GM06990 (cell line): ENCODE results near the gene SKA3.

Experiments used
- DNase-seq: peaks from one replicate; pipeline ENCODE4 v3.0.0-alpha.2; 2011; ENCODE audit not compliant: insufficient read length; ENCODE audit errors: extremely low read depth
- H3K27me3 ChIP-seq: replicated peaks from 2 replicates; pipeline ENCODE4 v1.6.0; 2011; ENCODE audit warnings: low read length; ENCODE audit not compliant: control insufficient read depth, insufficient read depth
- H3K36me3 ChIP-seq: 2 replicates; pipeline ENCODE4 v1.5.1; 2011; ENCODE audit warnings: low read length; ENCODE audit not compliant: control insufficient read depth, insufficient read depth
- H3K4me3 ChIP-seq: replicated peaks from 2 replicates; pipeline ENCODE4 v1.5.1; 2011; ENCODE audit warnings: low read depth, mild to moderate bottlenecking, control low read depth, low read length
- TF ChIP-seq, protein P1 (sequence below): IDR thresholded peaks from 2 replicates; pipeline ENCODE4 v1.5.1; 2011; ENCODE audit warnings: low read length, control low read depth, mild to moderate bottlenecking, inconsistent platforms; ENCODE audit not compliant: insufficient read depth, poor library complexity, severe bottlenecking

SKA3 gene

DNA sequence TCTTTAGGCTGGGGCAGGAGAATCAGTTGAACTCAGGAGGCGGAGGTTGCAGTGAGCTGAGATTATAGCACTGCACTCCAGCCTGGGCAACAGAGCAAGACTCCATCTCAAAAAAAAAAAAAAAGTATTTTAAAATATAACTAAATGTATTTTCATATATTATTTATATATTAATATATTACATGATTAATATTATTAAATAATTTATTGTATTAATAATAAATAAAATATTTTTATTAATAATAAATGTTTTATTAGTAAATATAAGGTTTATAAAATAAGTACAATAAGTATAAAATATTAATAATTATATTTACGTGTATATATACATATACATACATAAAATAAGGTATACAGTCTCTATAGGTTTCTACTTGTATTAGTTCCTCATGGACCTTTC is 56.8 kb downstream of the SKA3 start:
- TF ChIP-seq, protein P1, sequence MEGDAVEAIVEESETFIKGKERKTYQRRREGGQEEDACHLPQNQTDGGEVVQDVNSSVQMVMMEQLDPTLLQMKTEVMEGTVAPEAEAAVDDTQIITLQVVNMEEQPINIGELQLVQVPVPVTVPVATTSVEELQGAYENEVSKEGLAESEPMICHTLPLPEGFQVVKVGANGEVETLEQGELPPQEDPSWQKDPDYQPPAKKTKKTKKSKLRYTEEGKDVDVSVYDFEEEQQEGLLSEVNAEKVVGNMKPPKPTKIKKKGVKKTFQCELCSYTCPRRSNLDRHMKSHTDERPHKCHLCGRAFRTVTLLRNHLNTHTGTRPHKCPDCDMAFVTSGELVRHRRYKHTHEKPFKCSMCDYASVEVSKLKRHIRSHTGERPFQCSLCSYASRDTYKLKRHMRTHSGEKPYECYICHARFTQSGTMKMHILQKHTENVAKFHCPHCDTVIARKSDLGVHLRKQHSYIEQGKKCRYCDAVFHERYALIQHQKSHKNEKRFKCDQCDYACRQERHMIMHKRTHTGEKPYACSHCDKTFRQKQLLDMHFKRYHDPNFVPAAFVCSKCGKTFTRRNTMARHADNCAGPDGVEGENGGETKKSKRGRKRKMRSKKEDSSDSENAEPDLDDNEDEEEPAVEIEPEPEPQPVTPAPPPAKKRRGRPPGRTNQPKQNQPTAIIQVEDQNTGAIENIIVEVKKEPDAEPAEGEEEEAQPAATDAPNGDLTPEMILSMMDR = no peak
- no peaks in the 10 kb centered on the region for H3K27me3 ChIP-seq
- no peaks in the 10 kb centered on the region for H3K36me3 ChIP-seq
- H3K4me3 ChIP-seq = no peak overlapping the region
- no peak for DNase-seq

DNA sequence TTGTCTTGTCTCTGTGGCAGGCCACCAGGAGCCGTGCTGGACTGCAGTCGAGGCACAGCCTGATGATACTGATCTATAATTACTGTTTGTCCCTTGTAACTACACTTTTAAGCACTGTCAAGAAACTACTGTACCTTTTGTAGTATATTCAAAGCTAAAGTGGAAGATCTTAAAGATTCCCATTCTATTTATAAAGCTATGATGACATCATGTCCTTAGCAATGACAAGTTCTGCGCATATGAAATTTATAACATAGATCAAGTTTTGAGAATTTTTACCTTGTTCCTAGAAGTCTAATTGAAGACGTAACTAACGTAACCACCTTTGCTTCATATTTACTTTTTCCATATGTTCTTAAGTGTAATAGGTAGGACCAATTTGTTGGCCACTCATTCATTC is 58.2 kb downstream of the SKA3 start:
- TF ChIP-seq, protein P1 = no peak
- H3K27me3 ChIP-seq = no peaks in the 10 kb centered on the region
- H3K4me3 ChIP-seq = no peak overlapping the region
- no peaks in the 10 kb centered on the region for H3K36me3 ChIP-seq
- DNase-seq = no peak

DNA sequence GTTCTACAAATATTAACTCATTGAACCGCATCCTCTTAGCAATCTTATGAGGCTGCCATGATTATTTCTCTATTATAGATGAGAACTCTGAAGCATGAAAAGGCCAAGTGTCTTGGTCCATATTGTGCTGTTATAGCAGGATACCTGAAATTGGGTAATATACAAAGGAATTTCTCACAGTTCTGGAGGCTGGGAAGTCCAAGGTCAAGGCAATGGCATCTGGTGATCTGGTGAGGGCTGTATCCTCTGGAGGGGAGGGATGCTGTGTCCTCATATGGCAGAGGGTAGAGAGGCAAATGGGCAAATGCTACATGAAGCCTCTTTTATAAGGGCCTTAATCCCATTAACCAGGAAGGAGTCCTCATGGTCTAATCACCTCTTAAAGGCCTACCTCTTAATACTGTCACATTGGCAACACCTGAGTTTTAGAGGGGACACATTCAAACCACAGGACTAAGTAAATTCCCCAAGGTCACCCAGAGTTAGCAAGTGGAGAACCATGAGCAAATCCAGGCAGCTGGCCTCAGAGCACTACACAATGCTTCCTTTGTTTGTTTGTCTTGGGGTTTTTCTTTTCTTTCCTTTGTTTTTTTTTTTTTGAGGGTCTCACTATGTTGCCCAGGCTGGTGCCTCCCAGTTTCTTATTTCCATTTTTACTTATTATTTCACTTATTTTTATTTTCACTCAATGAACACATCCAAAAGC is 59.1 kb downstream of the SKA3 start:
- DNase-seq = no peak
- TF ChIP-seq, protein P1 = no peak
- Histone ChIP-seq H3K27me3 (no peaks in the 10 kb centered on the region), H3K36me3 (no peaks in the 10 kb centered on the region), H3K4me3 (no peak overlapping the region)

DNA sequence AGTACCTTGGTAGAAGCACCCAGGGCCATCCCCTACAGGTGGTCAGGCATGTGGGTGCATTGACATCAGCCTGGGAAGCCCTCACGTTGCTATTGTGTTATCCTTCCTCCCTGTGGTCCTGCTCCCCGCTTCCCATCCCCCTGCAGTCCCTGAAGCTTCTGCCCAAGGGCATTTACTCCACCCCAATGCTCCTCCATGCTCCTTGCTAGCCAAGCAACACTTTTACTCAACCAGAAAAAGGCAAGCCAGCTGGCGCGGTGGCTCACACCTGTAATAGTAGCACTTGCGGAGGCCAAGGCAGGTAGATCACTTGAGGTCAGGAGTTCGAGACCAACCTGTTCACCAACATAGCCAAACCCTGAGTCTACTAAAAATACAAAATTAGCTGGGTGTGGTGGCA is 60.2 kb downstream of the SKA3 start:
- H3K27me3 ChIP-seq = no peaks in the 10 kb centered on the region
- DNase-seq = no peak
- TF ChIP-seq, protein P1 = no peak
- no peak overlapping the region for H3K4me3 ChIP-seq
- no peaks in the 10 kb centered on the region for H3K36me3 ChIP-seq

DNA sequence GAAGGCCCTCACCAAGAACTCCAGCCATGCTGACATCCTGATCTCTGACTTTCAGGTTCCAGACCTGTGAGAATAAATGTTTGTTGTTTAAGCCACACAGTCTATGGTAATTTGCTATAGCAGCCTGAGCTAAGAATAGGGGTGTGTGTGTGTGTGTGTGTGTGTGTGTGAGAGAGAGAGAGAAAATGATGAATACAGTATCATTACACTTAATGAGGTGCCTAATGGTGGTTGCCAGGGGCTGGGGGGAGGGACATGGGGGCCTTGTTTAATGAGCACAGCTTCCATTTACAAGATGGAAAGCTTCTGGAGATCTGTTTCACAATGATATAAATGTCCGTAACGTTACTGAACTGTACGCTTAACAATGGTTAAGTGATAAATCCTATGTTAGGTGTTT is 61.1 kb downstream of the SKA3 start:
- no peak for DNase-seq
- H3K4me3 ChIP-seq = no peak overlapping the region
- no peaks in the 10 kb centered on the region for H3K36me3 ChIP-seq
- H3K27me3 ChIP-seq = no peaks in the 10 kb centered on the region
- TF ChIP-seq, protein P1 = no peak

DNA sequence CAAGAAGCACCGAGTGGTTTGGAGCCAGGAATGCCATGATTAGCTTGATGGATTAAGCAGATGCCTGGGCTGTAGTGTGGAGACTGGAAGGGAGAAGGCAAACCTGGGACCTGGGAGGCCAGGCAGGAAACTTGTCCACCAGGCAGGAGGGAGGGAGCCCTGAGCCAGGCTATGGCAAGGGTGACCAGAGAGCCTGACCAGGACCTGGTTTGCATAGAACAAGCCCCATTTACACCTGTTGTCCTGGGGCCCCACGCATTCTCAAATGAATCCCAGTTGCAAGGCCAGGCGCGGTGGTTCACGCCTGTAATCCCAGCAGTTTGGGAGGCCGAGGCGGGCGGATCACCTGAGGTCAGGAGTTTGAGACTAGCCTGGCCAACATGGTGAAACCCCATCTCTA is 64.8 kb downstream of the SKA3 start:
- H3K36me3 ChIP-seq = no peaks in the 10 kb centered on the region
- no peak overlapping the region for H3K4me3 ChIP-seq
- no peaks in the 10 kb centered on the region for H3K27me3 ChIP-seq
- TF ChIP-seq, protein P1 = no peak
- no peak for DNase-seq
